HG02678 (cell line): ENCODE data around the gene PRSS12.

Source experiments
- ATAC-seq: cut with Tn5 transposase; IDR thresholded peaks from one replicate; pipeline ENCODE4 v1.9.1; 2021; ENCODE audit warnings: mild to moderate bottlenecking, moderate library complexity; ENCODE audit not compliant: unreplicated experiment

The PRSS12 gene

DNA sequence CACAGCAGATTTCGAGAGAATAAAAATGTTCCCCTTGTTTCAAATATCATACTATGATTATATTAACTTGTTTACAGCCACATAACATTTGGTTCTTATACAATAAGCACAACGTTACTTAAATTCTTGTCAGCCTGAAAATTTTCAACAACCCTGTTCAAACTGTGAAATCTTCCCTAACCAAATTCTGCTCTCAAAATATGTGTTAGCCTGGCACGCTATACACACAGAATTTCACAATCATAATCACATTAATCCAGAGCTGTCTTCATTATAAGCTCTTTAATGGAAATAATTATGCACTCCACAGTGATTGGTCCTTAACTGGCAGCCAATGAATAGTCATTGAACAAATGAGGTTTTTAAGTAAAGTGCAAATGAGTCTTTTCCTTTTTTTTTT lies 7.3 kb upstream of the PRSS12 start:
- ATAC-seq = no peak

GRCh38 chr4:118357601-118358000 lies 4.8 kb upstream of the PRSS12 start:
- ATAC-seq = no peak

GRCh38 chr4:118356731-118357130 lies 3.9 kb upstream of the PRSS12 start:
- no peak for ATAC-seq

- ATAC-seq = no peak
Measured at GRCh38 chr4:118356111-118356510, 3.3 kb upstream of the PRSS12 start.

DNA sequence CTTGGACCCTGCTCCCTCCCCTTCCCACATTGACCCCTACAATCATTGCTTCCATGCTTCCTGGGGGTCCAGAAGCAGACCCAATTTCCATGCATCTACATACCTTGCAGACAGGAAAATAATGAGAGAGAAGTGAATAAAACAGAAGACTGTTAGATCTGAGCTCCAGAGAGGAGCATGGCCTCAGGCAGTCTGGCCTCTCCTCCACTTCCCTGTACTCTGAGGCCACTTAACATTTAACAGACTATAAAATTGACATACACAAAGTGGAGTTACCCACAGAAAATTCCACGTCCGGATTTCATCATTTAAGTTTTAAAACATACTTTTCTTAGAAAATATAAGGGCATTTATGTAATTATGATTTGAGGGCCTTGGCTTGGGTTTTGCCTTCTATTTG lies 2.1 kb upstream of the PRSS12 start:
- no peak for ATAC-seq

GRCh38 chr4:118353534-118354030 lies 779 bp upstream of the PRSS12 start:
- ATAC-seq = no peak

GRCh38 chr4:118351851-118352827 lies 664 bp downstream of the PRSS12 start:
- peak; percentile 19 for ATAC-seq

DNA sequence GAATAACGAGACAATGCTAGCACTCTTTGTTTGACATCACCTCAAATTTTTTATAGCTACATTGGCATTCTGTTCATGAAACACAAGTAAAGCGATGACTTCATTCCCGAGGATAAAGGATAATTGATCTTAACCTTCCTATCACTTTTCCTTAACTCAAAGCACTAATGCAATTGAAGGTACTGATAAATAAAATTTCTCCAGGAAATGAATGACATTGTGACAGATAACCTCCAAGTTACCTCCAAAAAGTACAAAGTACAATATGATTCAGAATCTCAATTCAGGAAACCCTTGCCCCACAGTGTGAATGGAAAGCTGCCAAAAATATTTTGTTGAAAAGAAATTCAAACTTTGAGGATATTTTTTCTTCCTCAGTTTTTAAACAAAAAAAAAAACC lies 1.8 kb downstream of the PRSS12 start:
- no peak for ATAC-seq

GRCh38 chr4:118348886-118349285 lies 3.9 kb downstream of the PRSS12 start:
- ATAC-seq = no peak

DNA sequence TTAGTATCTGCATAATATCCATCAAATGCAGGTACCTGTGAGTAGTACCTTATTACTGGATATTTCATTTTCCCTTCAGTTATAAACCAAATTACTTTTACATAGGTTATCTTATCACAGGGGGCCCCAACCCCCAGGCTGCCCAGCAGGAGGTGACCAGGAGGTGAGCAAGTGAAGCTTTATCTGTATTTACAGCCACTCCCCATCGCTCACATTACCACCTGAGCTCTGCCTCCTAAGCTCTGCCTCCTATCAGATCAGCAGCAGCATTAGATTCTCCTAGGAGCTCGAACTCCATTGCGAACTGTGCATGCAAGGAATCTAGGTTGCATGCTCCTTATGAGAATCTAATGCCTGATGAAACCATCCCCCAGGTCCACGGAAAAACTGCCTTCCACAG lies 6.3 kb downstream of the PRSS12 start:
- no peak for ATAC-seq

DNA sequence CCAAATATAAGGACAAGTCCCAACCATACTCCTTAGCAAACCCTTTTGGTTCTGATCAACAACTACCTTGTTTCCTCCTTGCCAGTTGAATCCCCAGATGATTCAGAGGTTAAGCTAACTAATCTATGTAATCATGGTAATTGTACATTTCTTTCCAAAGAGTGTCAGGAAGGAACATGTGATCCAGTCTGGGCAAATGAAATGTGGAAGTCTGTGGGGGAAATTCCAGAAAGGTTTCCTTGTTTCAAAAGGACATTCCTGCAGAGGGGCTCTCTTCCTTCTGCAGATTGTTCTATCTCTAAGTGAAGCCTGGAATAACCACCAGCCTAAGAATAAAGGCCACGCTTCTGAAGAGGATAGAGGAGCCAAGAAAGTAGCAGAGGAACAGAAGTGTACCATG lies 7.0 kb downstream of the PRSS12 start:
- no peak for ATAC-seq

GRCh38 chr4:118344801-118345200 lies 8.0 kb downstream of the PRSS12 start:
- no peak for ATAC-seq

GRCh38 chr4:118343501-118343900 lies 9.3 kb downstream of the PRSS12 start:
- no peak for ATAC-seq

- ATAC-seq = no peak
Measured at GRCh38 chr4:118340109-118340508, 12.7 kb downstream of the PRSS12 start.

DNA sequence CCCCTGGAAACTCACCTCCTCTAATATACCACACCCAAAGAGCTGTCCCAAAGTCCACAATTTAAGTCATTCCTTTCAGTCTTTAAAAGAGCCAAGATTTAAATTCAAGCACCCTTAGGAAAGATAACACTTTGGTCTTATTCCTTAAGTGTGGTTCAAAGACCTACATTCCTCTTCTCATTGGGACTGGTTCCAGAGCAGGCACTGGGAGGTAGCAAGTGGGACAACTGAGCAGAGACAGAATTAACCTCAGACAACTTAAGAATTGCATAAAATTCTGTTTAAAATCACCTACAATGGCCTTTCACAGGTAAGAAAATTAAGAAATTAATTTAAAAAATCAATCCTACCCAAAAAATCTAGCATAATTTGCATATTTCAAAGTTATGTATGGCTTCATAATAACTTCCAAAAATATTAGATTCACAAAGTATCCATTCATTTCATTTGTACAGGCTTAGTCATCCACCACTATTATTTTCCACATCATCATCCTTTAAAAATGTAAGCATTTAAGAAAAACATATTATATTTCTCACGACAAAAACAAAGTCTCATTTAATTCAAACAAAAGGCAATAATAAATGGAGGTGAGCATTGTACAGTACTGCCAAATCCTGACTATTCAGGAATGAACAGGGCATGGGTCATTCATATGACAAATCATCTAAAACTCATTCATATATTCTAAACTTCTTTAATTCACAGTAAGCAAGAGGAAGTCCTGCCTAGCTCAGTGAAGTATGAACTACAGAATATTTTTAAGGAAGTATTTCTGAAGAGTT lies 13.6 kb downstream of the PRSS12 start:
- ATAC-seq = no peak

- no peak for ATAC-seq
Measured at GRCh38 chr4:118338518-118338917, 14.3 kb downstream of the PRSS12 start.

- no peak for ATAC-seq
Measured at GRCh38 chr4:118337954-118338353, 14.8 kb downstream of the PRSS12 start.

DNA sequence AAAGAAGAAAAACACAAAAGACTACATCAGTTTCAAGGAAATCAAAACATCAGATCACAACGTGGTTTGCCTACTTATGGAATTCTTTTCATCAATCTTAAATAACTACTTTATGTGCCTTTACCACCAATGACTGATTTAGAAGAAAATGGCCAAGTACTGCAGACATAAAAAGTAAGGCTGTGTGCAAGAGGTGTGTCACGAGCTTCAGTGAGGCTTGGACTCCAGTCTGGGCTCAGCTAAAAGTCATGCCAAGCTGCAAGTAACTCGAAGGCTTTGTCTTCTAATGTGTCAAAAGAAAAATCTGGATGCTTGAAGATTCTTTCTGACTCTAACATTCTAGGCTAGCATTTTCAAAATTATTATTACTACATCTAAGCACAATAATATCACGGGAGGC lies 17.0 kb downstream of the PRSS12 start:
- no peak for ATAC-seq

DNA sequence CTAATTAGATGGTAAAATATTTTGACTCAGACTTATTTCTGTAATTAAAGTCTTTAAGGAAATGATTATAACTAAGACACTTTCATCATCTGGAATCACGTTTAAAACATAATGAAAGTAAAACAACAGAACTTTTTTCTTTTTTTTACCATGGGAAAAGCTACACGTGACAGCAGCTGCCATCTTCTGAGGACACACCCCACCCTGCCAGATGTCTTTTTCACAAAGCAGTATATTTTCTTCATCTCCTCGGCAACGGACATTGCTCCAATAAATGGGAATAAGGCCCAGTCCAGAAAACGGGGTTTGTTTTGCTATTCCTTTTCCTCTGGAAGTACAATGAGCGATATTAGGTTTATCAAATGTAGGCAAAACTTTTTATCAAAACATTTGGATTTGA lies 17.5 kb downstream of the PRSS12 start:
- no peak for ATAC-seq

GRCh38 chr4:118331352-118331751 lies 21.5 kb downstream of the PRSS12 start:
- ATAC-seq = no peak

DNA sequence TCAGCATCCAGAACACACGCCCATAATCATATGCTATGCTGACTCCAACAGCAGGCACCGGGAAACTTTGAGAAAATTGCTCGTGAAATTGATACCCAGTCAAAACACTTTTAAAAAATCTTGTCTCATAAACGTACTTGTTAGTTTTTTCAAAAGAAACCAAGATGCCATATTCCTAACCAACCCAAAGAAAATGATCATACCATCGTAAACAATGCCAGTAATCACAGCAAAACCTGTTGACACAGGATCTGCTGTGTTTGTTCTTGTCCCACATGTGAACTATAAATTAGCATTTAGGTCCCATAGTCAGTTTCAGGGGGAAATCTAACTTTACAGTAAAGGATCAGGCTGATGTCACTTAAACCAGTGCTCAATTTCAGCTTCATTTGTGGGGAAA lies 23.0 kb downstream of the PRSS12 start:
- ATAC-seq = no peak
